GM19238 (cell line): ENCODE results near the gene SPAAR.
"Not testable (repeated sequence)": the region's sequence is repeated elsewhere in the genome, so short reads cannot be mapped to it uniquely, and the experiment has no call there.

ENCODE experiments used
- DNase-seq: peaks from one replicate; pipeline ENCODE4 v3.0.0; 2011; ENCODE audit warnings: low spot score; ENCODE audit not compliant: insufficient read length

The SPAAR gene

DNA sequence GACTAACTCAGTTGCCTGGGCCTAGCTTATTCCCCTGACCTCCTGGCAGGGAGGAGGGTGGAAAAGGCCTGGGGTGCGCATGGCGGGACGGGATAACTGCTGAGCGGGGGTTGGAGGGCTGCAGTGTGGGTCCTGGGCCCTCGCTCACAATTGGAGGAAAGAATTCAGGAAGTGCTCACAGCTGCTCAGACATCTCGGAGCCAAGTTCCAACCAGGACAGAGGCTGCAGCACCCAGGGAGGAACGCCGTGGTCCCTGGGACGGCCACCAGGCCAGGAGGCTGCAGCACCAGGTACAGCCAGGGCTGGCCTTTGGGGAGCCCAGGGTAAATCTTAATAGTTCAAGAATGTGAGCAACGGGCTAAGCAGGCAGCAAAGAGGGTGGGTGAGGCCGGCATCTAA is at the start of gene SPAAR:
TSS of gene SPAAR (plus strand) at position 217 of the 400 bp plus-strand sequence. CDS start 974 bp downstream, outside the sequence.
- DNase-seq: no peak

DNA sequence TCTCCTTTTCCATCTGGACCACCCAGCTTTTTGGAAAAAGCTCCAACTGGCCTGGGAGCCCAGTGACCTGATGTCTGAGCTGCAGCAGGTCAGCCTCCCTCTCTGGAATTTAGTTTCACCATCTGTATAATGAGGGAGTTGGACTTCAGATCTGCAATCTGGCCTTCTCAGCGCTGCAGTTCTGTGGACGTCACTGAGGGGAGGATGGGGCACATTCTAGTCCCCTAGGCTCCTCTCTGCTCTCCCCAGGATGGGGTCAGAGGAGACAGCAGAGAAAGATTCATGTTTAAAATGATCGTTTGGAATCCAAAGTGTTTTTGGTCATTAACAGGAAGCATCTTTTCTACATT is 49.3 kb upstream of the SPAAR start:
- DNase-seq: no peak

DNA sequence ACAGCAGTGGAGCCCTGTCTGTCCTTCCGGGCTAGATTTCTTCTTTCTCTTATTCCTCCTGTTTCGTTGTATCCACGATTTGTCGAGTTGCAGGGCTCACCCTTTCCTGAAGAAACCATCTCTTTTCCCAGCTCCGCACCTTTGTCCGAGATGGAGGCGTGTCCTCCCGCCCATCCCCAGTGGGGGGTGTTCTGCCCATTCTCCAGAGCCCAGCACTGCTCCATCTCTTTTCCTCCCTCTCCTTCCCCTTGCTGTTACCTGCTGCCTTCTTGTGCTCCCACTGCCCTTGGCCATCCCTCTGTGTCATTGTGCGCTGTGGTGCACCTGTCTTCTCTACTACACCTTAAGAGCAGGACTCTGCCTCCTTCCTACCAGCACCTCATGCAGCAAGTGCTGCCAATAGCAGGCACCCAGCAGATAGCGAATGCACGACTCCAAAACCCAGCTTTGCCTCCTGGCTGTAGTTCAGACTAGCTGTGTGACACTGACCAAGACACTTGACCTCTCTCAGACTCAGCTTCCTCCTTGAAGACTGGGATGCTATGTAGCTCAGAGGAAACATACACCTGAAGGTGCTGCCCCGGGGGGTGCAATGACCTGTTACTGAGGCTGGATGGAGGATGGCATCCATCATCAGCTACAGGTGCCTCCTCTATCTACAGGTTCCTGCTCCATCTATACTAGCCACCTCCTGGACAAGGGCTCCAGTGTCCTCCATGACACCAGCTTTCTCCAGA is 48.0 kb upstream of the SPAAR start:
- DNase-seq: no peak

DNA sequence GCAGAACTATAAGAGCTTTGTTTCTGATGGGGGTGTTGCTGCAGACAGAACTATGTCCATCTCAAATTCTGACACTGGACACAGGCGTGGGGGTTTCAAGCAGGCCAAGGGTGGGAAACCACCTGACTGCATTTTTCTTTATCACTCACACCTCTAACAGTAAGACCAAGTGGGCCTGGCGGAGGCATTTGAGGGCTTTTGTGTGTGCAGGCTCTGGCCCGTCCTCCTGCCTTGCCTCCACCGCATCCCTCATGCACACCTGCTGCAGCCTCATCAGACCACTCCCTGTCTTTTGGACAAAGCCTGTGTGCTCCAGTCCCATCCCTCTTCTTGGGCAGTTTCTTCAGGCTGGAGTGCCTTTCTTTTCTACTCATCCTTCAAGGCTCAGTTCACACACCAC is 47.0 kb upstream of the SPAAR start:
- DNase-seq: no peak

- DNase-seq: no peak
These were observed 45.7 kb upstream of the SPAAR start for GRCh38 chr9:35863583-35863982.

DNA sequence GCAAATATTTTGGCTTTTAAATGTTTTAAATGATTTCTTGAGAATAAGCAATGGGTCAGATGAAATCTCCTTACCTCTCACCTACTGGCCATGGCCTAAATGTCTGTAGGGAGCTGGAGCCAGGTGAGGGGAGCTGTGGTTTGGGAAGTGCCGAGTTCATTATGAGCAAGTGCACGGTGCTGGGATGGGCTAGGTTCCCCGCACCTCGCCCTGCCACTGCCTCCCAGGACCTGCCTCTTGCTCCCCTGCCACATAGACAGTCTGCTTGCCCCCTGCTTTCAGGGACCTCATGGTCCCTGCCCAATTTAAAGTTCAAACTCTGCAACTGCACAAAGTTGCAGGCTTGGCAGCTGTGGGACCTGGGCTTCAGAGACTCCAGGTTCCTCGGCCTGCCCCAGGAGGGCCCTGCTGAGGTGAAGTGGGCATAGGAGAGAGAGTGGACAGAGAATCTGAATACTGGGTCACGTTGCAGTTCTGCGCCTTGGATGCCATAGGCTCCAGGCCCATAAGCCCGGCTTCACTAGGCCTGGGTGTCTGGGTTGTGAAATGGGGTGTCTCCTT is 44.5 kb upstream of the SPAAR start:
- DNase-seq: no peak

DNA sequence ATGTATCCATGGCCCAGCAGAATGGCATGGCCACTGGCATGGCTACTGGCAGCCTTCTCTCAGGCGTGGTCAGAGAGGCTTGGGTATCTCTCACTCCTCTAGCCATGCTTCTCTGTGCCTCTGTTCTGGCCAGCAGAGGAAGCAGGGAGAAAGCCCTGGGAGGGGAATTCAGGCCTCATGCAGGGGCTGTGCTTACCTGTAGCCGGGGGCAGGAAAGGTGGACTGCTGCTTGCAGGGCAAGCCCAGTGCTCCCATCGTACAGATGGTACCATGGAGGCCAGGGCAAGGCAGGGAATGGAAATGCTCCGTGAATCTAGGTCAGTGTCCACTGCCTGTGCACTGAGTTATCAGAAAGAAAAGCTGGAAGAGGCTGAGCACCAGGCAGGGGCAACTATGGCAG is 41.8 kb upstream of the SPAAR start:
- DNase-seq: no peak

- DNase-seq: no peak
These were observed 40.4 kb upstream of the SPAAR start for GRCh38 chr9:35868933-35869332.

DNA sequence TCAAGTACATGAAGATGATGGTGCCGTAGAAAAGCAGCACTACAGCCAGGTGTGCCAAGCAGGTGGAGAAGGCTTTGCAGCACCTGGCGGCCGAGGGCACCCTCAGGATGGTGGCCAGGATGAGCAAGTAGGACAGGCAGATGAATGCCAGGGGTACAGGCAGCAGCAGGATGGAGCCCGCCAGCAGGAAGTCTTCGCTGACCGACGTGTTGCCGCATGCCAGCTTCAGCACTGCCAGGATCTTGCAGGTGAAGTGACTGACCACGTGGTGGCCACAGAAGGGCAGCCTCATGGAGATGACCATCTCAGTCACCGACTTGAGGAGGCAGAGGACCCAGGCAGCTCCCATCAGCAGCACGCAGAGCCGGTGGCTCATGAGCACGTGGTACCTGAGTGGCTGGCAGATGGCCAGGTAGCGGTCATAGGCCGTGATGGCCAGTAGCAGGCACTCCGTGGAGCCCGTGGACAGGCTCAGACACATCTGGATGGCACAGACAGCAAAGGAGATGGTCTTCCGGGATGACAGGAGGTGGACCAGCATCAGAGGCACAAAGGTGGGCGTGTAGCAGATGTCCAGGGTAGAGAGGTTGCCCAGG is 39.6 kb upstream of the SPAAR start:
- no peak for DNase-seq

GRCh38 chr9:35870351-35870923 is 38.9 kb upstream of the SPAAR start, which contains the start of gene OR13J1:
OR13J1 (minus strand) TSS chr9:35870401; CDS start chr9:35870401, 0 bp downstream.
- no peak for DNase-seq

GRCh38 chr9:35871545-35871944 is 37.7 kb upstream of the SPAAR start:
- no peak for DNase-seq

- no peak for DNase-seq
These were observed 36.8 kb upstream of the SPAAR start for GRCh38 chr9:35872505-35872904.

- DNase-seq: peak; percentile 55
These were observed 26.9 kb upstream of the SPAAR start for GRCh38 chr9:35882263-35882848.

GRCh38 chr9:35882996-35883395 is 26.3 kb upstream of the SPAAR start:
- DNase-seq: no peak

DNA sequence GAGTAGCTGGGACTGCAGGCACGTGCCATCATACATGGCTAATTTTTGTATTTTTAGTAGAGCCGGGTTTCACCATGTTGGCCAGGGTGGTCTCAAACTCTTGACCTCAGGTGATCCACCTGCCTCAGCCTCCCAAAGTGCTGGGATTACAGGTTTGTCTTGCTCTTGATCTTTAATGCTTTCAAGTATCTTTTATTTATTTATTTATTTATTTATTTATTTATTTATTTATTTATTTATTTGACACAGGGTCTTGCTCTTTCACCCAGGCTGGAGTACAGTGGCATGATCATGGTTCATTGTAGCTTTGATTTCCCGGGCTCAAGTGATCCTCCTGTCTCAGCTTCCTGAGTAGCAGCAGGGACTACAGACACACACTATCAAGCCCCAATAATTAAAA is 24.4 kb upstream of the SPAAR start:
- not testable (repeated sequence) for DNase-seq

- no peak for DNase-seq
These were observed 17.6 kb upstream of the SPAAR start for GRCh38 chr9:35891646-35892045.

DNA sequence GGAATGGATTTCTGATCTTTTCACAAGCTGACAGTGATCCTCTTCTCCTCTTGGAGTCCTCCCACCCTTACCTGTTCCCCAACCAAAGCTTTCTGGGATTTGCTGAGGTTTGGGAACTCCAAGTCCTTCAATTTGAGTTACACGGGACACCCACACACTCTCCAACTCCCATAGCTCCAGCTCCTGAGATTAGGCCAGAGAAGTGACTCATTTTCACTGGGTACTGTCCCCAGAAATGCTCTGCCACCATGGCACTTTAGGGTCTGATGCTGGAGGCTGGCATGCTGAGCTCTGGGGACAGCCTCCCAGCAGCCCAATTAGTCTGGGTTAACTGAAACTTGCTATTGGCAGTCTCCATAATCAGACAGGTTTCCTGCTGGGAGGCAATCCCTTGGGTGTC is 17.2 kb upstream of the SPAAR start:
- DNase-seq: no peak

GRCh38 chr9:35896570-35896969 is 12.7 kb upstream of the SPAAR start:
- DNase-seq: no peak

DNA sequence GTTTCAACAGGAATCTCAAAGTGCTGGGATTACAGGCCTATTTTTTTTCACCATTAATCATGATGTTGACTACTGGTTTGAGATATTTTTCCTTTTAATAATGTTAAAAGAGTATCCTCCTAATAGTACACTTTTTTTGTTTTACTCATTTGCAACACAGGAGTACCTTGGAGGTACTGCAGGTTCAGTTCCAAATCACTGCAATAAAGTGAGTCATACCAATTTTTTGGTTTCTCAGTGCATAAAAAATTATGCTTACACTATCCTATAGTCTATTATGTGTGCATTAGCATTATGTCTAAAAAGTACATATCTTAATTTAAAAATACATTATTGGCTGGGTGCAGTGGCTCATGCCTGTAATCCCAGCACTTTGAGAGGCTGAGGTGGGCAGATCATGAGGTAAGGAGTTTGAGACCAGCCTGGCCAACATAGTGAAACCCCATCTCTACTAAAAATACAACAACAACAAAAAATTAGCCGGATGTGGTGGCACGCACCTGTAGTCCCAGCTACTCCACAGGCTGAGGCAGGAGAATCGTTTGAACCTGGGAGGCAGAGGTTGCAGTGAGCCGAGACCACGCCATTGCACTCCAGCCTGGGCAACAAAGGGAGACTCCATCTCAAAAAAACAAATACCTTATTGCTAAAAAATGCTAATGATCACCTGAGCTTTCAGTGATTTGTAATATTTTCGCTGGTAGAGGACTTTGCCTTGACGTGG is 11.8 kb upstream of the SPAAR start:
- not testable (repeated sequence) for DNase-seq

GRCh38 chr9:35898337-35898736 is 11.0 kb upstream of the SPAAR start:
- DNase-seq: no peak

DNA sequence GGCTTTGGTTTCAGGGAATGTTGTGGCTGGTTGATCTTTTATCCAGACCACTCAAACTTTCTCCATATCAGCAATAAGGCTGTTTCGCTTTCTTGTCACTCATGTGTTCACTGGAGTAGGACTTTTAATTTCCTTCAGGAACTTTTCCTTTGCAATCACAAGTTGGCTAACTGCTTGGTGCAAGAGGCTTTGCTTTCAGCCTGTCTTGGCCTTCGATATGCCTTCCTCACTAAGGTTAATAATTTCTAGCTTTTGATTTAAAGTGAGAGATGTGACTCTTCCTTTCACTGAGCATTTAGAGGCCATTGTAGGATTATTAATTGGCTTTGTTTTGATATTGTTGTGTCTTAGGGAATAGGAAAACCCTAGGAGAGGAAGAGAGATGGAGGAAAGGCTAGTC is 10.3 kb upstream of the SPAAR start:
- DNase-seq: no peak
